BJ (cell line): Measurements from ENCODE around the gene GPR108. TPM values are rescaled to one million over a fixed set of nuclear protein-coding genes. Genes with fewer than 3 reads are reported as not detected.

Experiments
- CTCF ChIA-PET: fragments of 350-600 bp; formaldehyde crosslinking; extraction: SDS; loops from one replicate; lab custom pipeline; 2021; ENCODE audit warnings: antibody characterized with exemption, inconsistent platforms; lab: Yijun Ruan, JAX
- POLR2A ChIA-PET: fragments of 300-600 bp; sonication (Branson Sonifier 250); formaldehyde crosslinking; extraction: SDS; loops from one replicate; lab custom pipeline; 2021; ENCODE audit warnings: antibody characterized with exemption; lab: Charles Lee
- DNase-seq: peaks from one replicate; pipeline ENCODE4 v3.0.0-alpha.2; 2011; ENCODE audit warnings: low read depth
- H3K27me3 ChIP-seq: 2 replicates; pipeline ENCODE4 v1.6.0; 2011; ENCODE audit warnings: low read length; ENCODE audit not compliant: control insufficient read depth, insufficient read depth
- H3K36me3 ChIP-seq: 2 replicates; pipeline ENCODE4 v1.5.1; 2011; ENCODE audit warnings: low read length; ENCODE audit not compliant: control insufficient read depth, insufficient read depth
- H3K4me3 ChIP-seq: 2 replicates; pipeline ENCODE4 v1.5.1; 2011; ENCODE audit warnings: low read depth, mild to moderate bottlenecking, control low read depth, low read length
- CTCF ChIP-seq: IDR thresholded peaks from 2 replicates; pipeline ENCODE4 v1.5.1; 2011; ENCODE audit warnings: low read depth, mild to moderate bottlenecking, control low read depth, inconsistent platforms, low read length, moderate library complexity; ENCODE audit not compliant: insufficient read depth
- polyA plus RNA-seq: library from polyadenylated mRNA; depleted of rRNA; stranded (reverse); fragments of >200 nt; gene quantifications from 2 replicates; pipeline ENCODE4 v1.2.3, GENCODE V29; 2011

Gene GPR108
- polyA plus RNA-seq, 1 experiment: 71.4 TPM

- POLR2A ChIA-PET: no interaction called here
- Histone ChIP-seq H3K36me3 (no peaks in the 10 kb centered on the region), H3K4me3 (no peak overlapping the region), H3K27me3 (no peaks in the 10 kb centered on the region)
- CTCF ChIA-PET: no interaction called here
- TF ChIP-seq CTCF: no peak
- no peak for DNase-seq
Observed at GRCh38 chr19:6686628-6686975, 50.8 kb downstream of the GPR108 start.

- no peak overlapping the region for H3K4me3 ChIP-seq
- H3K27me3 ChIP-seq: no peaks in the 10 kb centered on the region
- H3K36me3 ChIP-seq: no peaks in the 10 kb centered on the region
- TF ChIP-seq CTCF: no peak
- CTCF ChIA-PET: no interaction called here
- POLR2A ChIA-PET: no interaction called here
- no peak for DNase-seq
Observed at GRCh38 chr19:6685962-6686627, 51.3 kb downstream of the GPR108 start.

GRCh38 chr19:6685482-6685881, 51.9 kb downstream of the GPR108 start:
- CTCF ChIA-PET: no interaction called here
- H3K4me3 ChIP-seq: no peak overlapping the region
- POLR2A ChIA-PET: no interaction called here

GRCh38 chr19:6683971-6684370, 53.4 kb downstream of the GPR108 start:
- ChIA-PET POLR2A (no interaction called here), CTCF (no interaction called here)
- no peak overlapping the region for H3K4me3 ChIP-seq
- H3K36me3 ChIP-seq: no peaks in the 10 kb centered on the region
- no peak for DNase-seq
- no peaks in the 10 kb centered on the region for H3K27me3 ChIP-seq
- TF ChIP-seq CTCF: no peak

More at GRCh38 chr19:6685482-6685881, 51.9 kb downstream of the GPR108 start:
- Histone ChIP-seq H3K36me3 (no peaks in the 10 kb centered on the region), H3K27me3 (no peaks in the 10 kb centered on the region)
- no peak for DNase-seq
- no peak for TF ChIP-seq CTCF

- DNase-seq: no peak
- Histone ChIP-seq H3K27me3 (no peaks in the 10 kb centered on the region), H3K4me3 (no peak overlapping the region), H3K36me3 (no peaks in the 10 kb centered on the region)
- no peak for TF ChIP-seq CTCF
- POLR2A ChIA-PET: no interaction called here
- CTCF ChIA-PET: no interaction called here
Observed at GRCh38 chr19:6682607-6683128, 54.7 kb downstream of the GPR108 start.
